ACHN (cell line): ENCODE results near the gene C1GALT1.
A peak's percentile ranks its signal among the peaks of the same experiment; 100 is the strongest.
"Not testable (repeated sequence)": the region's sequence is repeated elsewhere in the genome, so short reads cannot be mapped to it uniquely, and the experiment has no call there.

ENCODE experiments used
- DNase-seq: peaks from one replicate; pipeline ENCODE4 v3.0.0-alpha.2; 2015
- in situ Hi-C: cut with HindIII; loops from 2 replicates; pipeline ENCODE4 v1.10.0; 2017; ENCODE audit warnings: low sequenced_read_pairs, low pct_ligation_motif_present, low pct_unique_long_range_greater_than_20kb

The C1GALT1 gene

GRCh38 chr7:7190142-7190541 lies 7.8 kb downstream of the C1GALT1 start:
- in situ Hi-C loops: no loop called here
- peak; percentile 39 for DNase-seq

GRCh38 chr7:7191137-7191536 lies 8.8 kb downstream of the C1GALT1 start:
- DNase-seq: no peak
- in situ Hi-C loops: no loop called here

GRCh38 chr7:7192798-7193788 lies 10.7 kb downstream of the C1GALT1 start:
- in situ Hi-C loops, DNase-seq: not testable (repeated sequence)

GRCh38 chr7:7199592-7199991 lies 17.2 kb downstream of the C1GALT1 start:
- DNase-seq, in situ Hi-C loops: not testable (repeated sequence)

GRCh38 chr7:7200255-7200654 lies 17.9 kb downstream of the C1GALT1 start:
- in situ Hi-C loops, DNase-seq: not testable (repeated sequence)

- DNase-seq: no peak
- in situ Hi-C loops: no loop called here
Observed at GRCh38 chr7:7201578-7202374, 19.4 kb downstream of the C1GALT1 start.

- in situ Hi-C loops: no loop called here
- no peak for DNase-seq
Observed at GRCh38 chr7:7202375-7202720, 20.0 kb downstream of the C1GALT1 start.

- in situ Hi-C loops: no loop called here
- DNase-seq: no peak
Observed at GRCh38 chr7:7203813-7204575, 21.6 kb downstream of the C1GALT1 start.

- DNase-seq: no peak
- in situ Hi-C loops: no loop called here
Observed at GRCh38 chr7:7207876-7208275, 25.5 kb downstream of the C1GALT1 start.

- no peak for DNase-seq
- in situ Hi-C loops: no loop called here
Observed at GRCh38 chr7:7208520-7208919, 26.2 kb downstream of the C1GALT1 start.

- in situ Hi-C loops: no loop called here
- no peak for DNase-seq
Observed at GRCh38 chr7:7209412-7210050, 27.2 kb downstream of the C1GALT1 start.

- DNase-seq: no peak
- in situ Hi-C loops: no loop called here
Observed at GRCh38 chr7:7210475-7211237, 28.3 kb downstream of the C1GALT1 start.

GRCh38 chr7:7212612-7213011 lies 30.3 kb downstream of the C1GALT1 start:
- no peak for DNase-seq

GRCh38 chr7:7214398-7215347 lies 32.3 kb downstream of the C1GALT1 start:
- in situ Hi-C loops: no loop called here
- no peak for DNase-seq

More at GRCh38 chr7:7212612-7213011, 30.3 kb downstream of the C1GALT1 start:
- in situ Hi-C loops: no loop called here

GRCh38 chr7:7216279-7216678 lies 33.9 kb downstream of the C1GALT1 start:
- no peak for DNase-seq
- in situ Hi-C loops: no loop called here

- in situ Hi-C loops: no loop called here
- DNase-seq: no peak
Observed at GRCh38 chr7:7219216-7219615, 36.9 kb downstream of the C1GALT1 start.

GRCh38 chr7:7220821-7221220 lies 38.5 kb downstream of the C1GALT1 start:
- DNase-seq: no peak
- in situ Hi-C loops: no loop called here
